Brain microvascular endothelial cell (primary cell): Measurements from ENCODE around the gene GNAZ.

Experiments used
- DNase-seq: peaks from one replicate; pipeline ENCODE4 v3.0.0-alpha.2; 2020
- H3K27ac ChIP-seq: fragments of 250-450 bp; sonication (Bioruptor Pico); 2 replicates; pipeline ENCODE4 v1.5.1; 2020; ENCODE audit warnings: mild to moderate bottlenecking, moderate library complexity
- H3K27me3 ChIP-seq: fragments of 250-450 bp; sonication (Bioruptor Pico); replicated peaks from 2 replicates; pipeline ENCODE4 v1.5.1; 2020; ENCODE audit warnings: mild to moderate bottlenecking
- H3K36me3 ChIP-seq: fragments of 250-450 bp; sonication (Bioruptor Pico); replicated peaks from 2 replicates; pipeline ENCODE4 v1.5.1; 2020; ENCODE audit warnings: mild to moderate bottlenecking
- H3K4me3 ChIP-seq: 2 replicates; pipeline ENCODE4 v1.5.1; 2011; ENCODE audit warnings: low read depth, mild to moderate bottlenecking, control low read depth, low read length, moderate library complexity
- CTCF ChIP-seq: IDR thresholded peaks from 2 replicates; pipeline ENCODE4 v1.5.1; 2011; ENCODE audit warnings: low read depth, mild to moderate bottlenecking, moderate library complexity, low read length, control low read depth, inconsistent platforms; ENCODE audit errors: missing control alignments
- in situ Hi-C: cut with HindIII; loops from 2 replicates; pipeline ENCODE4 v1.10.0; 2017; ENCODE audit warnings: low sequenced_read_pairs, low pct_ligation_motif_present

Gene GNAZ

GRCh38 chr22:23150762-23151161 is 80.4 kb downstream of the GNAZ start:
- no peak overlapping the region for H3K4me3 ChIP-seq
- H3K36me3 ChIP-seq, result peaks cover 11% of the 10 kb centered on the region
- no peaks in the 10 kb centered on the region for H3K27me3 ChIP-seq
- in situ Hi-C loops, result no loop called here
- no peak for TF ChIP-seq CTCF
- DNase-seq, result no peak
- H3K27ac ChIP-seq, result no peak overlapping the region

GRCh38 chr22:23151827-23152226 is 81.5 kb downstream of the GNAZ start:
- in situ Hi-C loops, result no loop called here
- no peak for TF ChIP-seq CTCF
- peaks cover 11% of the 10 kb centered on the region for H3K36me3 ChIP-seq
- no peak overlapping the region for H3K4me3 ChIP-seq
- no peak overlapping the region for H3K27ac ChIP-seq
- no peak for DNase-seq
- no peaks in the 10 kb centered on the region for H3K27me3 ChIP-seq

- Histone ChIP-seq H3K27me3 (no peaks in the 10 kb centered on the region), H3K27ac (no peak overlapping the region), H3K4me3 (no peak overlapping the region), H3K36me3 (peaks cover 9% of the 10 kb centered on the region)
- in situ Hi-C loops, result no loop called here
- no peak for DNase-seq
- no peak for TF ChIP-seq CTCF
Measured at GRCh38 chr22:23152238-23153114, 82.2 kb downstream of the GNAZ start.

- no peak for DNase-seq
- in situ Hi-C loops, result no loop called here
- peaks cover 9% of the 10 kb centered on the region for H3K36me3 ChIP-seq
- no peak for TF ChIP-seq CTCF
- H3K4me3 ChIP-seq, result no peak overlapping the region
- H3K27me3 ChIP-seq, result no peaks in the 10 kb centered on the region
- no peak overlapping the region for H3K27ac ChIP-seq
Measured at GRCh38 chr22:23153994-23154393, 83.7 kb downstream of the GNAZ start.

GRCh38 chr22:23154461-23154860 is 84.1 kb downstream of the GNAZ start:
- TF ChIP-seq CTCF, result no peak
- in situ Hi-C loops, result no loop called here
- Histone ChIP-seq H3K36me3 (peaks cover 9% of the 10 kb centered on the region), H3K27me3 (no peaks in the 10 kb centered on the region), H3K27ac (no peak overlapping the region), H3K4me3 (no peak overlapping the region)
- DNase-seq, result no peak

- DNase-seq, result no peak
- Histone ChIP-seq H3K36me3 (peaks cover 9% of the 10 kb centered on the region), H3K4me3 (no peak overlapping the region), H3K27ac (no peak overlapping the region), H3K27me3 (no peaks in the 10 kb centered on the region)
- no peak for TF ChIP-seq CTCF
- in situ Hi-C loops, result no loop called here
Measured at GRCh38 chr22:23155143-23155542, 84.8 kb downstream of the GNAZ start.
